Tibial nerve (tissue), 4 donors: ENCODE results near the gene SMIM28. TPM values are rescaled to one million over a fixed set of nuclear protein-coding genes. Genes with fewer than 3 reads are reported as not detected.

Experiments
- DNase-seq, 2 donors: peaks; one replicate each; pipeline ENCODE4 v3.0.0-alpha.2; 2019; ENCODE audit warnings: low spot score in 2 of 2
- H3K27ac ChIP-seq, 4 donors: fragments of 200-600 bp; sonication (generic) in 3 of 4; one replicate each; pipeline ENCODE4 v1.5.1; 2017 to 2019; ENCODE audit warnings: mild to moderate bottlenecking in 1 of 4
- H3K27me3 ChIP-seq, 2 donors: fragments of 200-600 bp; sonication (generic) in 1 of 2; one replicate each; pipeline versions ENCODE4 v1.5.1 to v1.6.0; 2017 to 2019
- H3K36me3 ChIP-seq, 3 donors: fragments of 200-600 bp; sonication (generic); one replicate each; pipeline ENCODE4 v1.5.1; 2018 to 2019
- H3K4me1 ChIP-seq, 4 donors: fragments of 200-600 bp; sonication (generic) in 3 of 4; one replicate each; pipeline ENCODE4 v1.5.1; 2017 to 2019
- H3K4me3 ChIP-seq, 4 donors: fragments of 200-600 bp; sonication (generic) in 3 of 4; one replicate each; pipeline ENCODE4 v1.5.1; 2017 to 2019; ENCODE audit warnings: mild to moderate bottlenecking in 1 of 4, moderate library complexity in 1 of 4
- H3K9me3 ChIP-seq, 4 donors: fragments of 200-600 bp; sonication (generic) in 3 of 4; one replicate each; pipeline ENCODE4 v1.5.1; 2017 to 2019
- EP300 ChIP-seq, 2 donors: sonication (generic); formaldehyde crosslinking; IDR thresholded peaks; one replicate each; pipeline ENCODE4 v1.6.1; 2017; ENCODE audit warnings: antibody characterized with exemption in 2 of 2, mild to moderate bottlenecking in 1 of 2
- POLR2A ChIP-seq, 2 donors: fragments of 450-650 bp; IDR thresholded peaks; one replicate each; pipeline ENCODE4 v1.6.1; 2017; ENCODE audit warnings: antibody characterized with exemption in 2 of 2, mild to moderate bottlenecking in 2 of 2, moderate library complexity in 2 of 2
- WGBS, 2 donors: methylation state at CpG; one replicate each; pipeline ENCODE4 v1.1.5; 2018; 5-methylcytosine and 5-hydroxymethylcytosine counted together
- total RNA-seq, 4 donors: library from RNA; depleted of rRNA; stranded (reverse); fragments of >200 nt; gene quantifications; one replicate each; pipeline ENCODE4 v1.1.0, GENCODE V29; 2016
- TF ChIP-seq, protein P1 (sequence below), 5 experiments: fragments of 200-600 bp in 3 of 5; fragments of 450-650 bp in 2 of 5; sonication (generic) in 3 of 5; IDR thresholded peaks; one replicate each; pipeline ENCODE4 v1.5.1; 2016 to 2019; ENCODE audit warnings: antibody characterized with exemption in 5 of 5, mild to moderate bottlenecking in 3 of 5, moderate library complexity in 2 of 5

Gene SMIM28
- total RNA-seq, 4 donors from 2014 or later, result not detected

- DNase-seq, result no peak
- Histone ChIP-seq H3K27ac (no peak overlapping the region), H3K36me3 (no peaks in the 10 kb centered on the region), H3K4me3 (no peak overlapping the region), H3K4me1 (no peaks in the 10 kb centered on the region), H3K27me3 (no peaks in the 10 kb centered on the region), H3K9me3 (no peaks in the 10 kb centered on the region)
- TF ChIP-seq, protein P1, sequence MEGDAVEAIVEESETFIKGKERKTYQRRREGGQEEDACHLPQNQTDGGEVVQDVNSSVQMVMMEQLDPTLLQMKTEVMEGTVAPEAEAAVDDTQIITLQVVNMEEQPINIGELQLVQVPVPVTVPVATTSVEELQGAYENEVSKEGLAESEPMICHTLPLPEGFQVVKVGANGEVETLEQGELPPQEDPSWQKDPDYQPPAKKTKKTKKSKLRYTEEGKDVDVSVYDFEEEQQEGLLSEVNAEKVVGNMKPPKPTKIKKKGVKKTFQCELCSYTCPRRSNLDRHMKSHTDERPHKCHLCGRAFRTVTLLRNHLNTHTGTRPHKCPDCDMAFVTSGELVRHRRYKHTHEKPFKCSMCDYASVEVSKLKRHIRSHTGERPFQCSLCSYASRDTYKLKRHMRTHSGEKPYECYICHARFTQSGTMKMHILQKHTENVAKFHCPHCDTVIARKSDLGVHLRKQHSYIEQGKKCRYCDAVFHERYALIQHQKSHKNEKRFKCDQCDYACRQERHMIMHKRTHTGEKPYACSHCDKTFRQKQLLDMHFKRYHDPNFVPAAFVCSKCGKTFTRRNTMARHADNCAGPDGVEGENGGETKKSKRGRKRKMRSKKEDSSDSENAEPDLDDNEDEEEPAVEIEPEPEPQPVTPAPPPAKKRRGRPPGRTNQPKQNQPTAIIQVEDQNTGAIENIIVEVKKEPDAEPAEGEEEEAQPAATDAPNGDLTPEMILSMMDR (IDR thresholded peaks at IDR 0.05), result no peak
- no peak for TF ChIP-seq EP300 (IDR thresholded peaks at IDR 0.05)
- no peak for TF ChIP-seq POLR2A (IDR thresholded peaks at IDR 0.05)
- WGBS, 2 donors, result 64 to 80% methylated on average over 1 of the region's 1 CpG
Observed at GRCh38 chr6:138341176-138341575, 36.5 kb upstream of the SMIM28 start.

GRCh38 chr6:138343112-138343511 is 34.6 kb upstream of the SMIM28 start:
- Histone ChIP-seq H3K4me1 (no peaks in the 10 kb centered on the region), H3K9me3 (no peaks in the 10 kb centered on the region), H3K27ac (no peak overlapping the region), H3K36me3 (no peaks in the 10 kb centered on the region), H3K27me3 (no peaks in the 10 kb centered on the region), H3K4me3 (no peak overlapping the region)
- TF ChIP-seq POLR2A (IDR thresholded peaks at IDR 0.05) (no peak), EP300 (IDR thresholded peaks at IDR 0.05) (no peak)
- TF ChIP-seq, protein P1 (IDR thresholded peaks at IDR 0.05), result no peak
- DNase-seq, result no peak

DNA sequence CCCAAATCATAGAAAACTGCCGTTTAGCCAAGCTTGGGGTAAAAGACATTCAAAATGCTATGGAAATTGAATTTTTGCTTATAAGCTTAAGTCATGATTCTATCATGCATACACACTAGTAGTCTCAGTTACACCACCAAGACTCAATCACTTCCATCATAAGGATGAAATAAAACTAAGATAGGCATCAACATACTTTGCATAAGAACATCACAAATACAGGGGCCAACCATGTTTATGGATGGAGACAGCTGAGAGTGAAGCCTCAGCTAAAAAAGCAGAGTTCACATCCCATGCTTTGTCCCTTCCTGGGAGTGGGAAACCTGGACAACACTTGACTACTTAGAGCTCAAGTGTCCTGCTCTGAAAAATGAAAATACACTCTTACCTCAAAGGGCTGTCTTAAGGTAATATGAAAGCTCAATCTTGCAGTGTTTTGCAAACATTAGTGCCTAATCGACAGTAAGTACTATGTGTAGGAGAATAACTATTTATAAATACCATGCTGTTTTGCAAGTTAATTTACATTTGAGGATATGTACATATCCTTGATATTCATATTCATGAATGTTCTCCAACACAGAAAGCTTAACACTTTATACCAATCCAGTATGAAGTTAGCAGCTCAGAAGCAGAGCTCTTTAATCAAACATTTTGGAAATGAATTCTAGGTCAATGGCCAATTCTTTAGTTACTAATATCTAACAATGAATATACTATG is 32.0 kb upstream of the SMIM28 start:
- no peaks in the 10 kb centered on the region for H3K27me3 ChIP-seq
- TF ChIP-seq, protein P1 (IDR thresholded peaks at IDR 0.05), result no peak
- no peak for TF ChIP-seq POLR2A (IDR thresholded peaks at IDR 0.05)
- TF ChIP-seq EP300 (IDR thresholded peaks at IDR 0.05), result no peak
- H3K4me1 ChIP-seq, result no peaks in the 10 kb centered on the region
- WGBS, 2 donors, result 79 to 86% methylated on average over 2 of the region's 2 CpGs
- DNase-seq, result no peak
- H3K9me3 ChIP-seq, result no peaks in the 10 kb centered on the region
- no peaks in the 10 kb centered on the region for H3K36me3 ChIP-seq
- H3K4me3 ChIP-seq, result no peak overlapping the region
- no peak overlapping the region for H3K27ac ChIP-seq

GRCh38 chr6:138346302-138347195 is 31.2 kb upstream of the SMIM28 start:
- H3K9me3 ChIP-seq, result no peaks in the 10 kb centered on the region
- no peaks in the 10 kb centered on the region for H3K36me3 ChIP-seq
- no peaks in the 10 kb centered on the region for H3K4me1 ChIP-seq
- no peak for DNase-seq
- no peak overlapping the region for H3K27ac ChIP-seq
- 40 to 45% methylated on average over 2 of the region's 2 CpGs for WGBS, 2 donors
- H3K27me3 ChIP-seq, result no peaks in the 10 kb centered on the region
- H3K4me3 ChIP-seq, result no peak overlapping the region
- TF ChIP-seq POLR2A (IDR thresholded peaks at IDR 0.05), result no peak
- no peak for TF ChIP-seq EP300 (IDR thresholded peaks at IDR 0.05)
- TF ChIP-seq, protein P1 (IDR thresholded peaks at IDR 0.05), result no peak

DNA sequence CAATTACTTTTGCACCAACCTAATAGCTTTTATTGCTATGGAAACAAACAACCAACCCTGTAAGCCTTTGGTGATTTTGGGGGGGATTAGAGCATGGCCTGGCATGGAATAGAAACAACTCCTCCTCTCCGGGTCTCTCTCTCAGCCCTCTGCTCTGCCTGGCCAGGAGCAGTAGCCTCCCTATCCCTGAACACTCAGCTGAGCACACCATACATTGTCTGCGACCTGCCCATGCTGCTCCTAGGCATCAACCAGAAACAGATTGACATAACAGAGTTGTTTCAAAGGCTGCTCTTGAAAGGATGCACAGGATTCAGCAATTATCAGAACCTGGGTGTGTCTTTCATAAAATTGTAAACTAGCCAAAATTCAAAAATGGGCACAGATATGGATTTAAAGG is 29.8 kb upstream of the SMIM28 start:
- H3K36me3 ChIP-seq, result no peaks in the 10 kb centered on the region
- no peak overlapping the region for H3K27ac ChIP-seq
- H3K4me3 ChIP-seq, result no peak overlapping the region
- no peaks in the 10 kb centered on the region for H3K9me3 ChIP-seq
- TF ChIP-seq EP300 (IDR thresholded peaks at IDR 0.05), result no peak
- no peak for TF ChIP-seq POLR2A (IDR thresholded peaks at IDR 0.05)
- TF ChIP-seq, protein P1 (IDR thresholded peaks at IDR 0.05), result no peak
- no peak for DNase-seq
- H3K4me1 ChIP-seq, result no peaks in the 10 kb centered on the region
- H3K27me3 ChIP-seq, result no peaks in the 10 kb centered on the region
- 74 to 84% methylated on average over 2 of the region's 2 CpGs for WGBS, 2 donors
